Hepatocyte (in vitro differentiated cells): ENCODE data around the gene PAK2.

Experiments used
- EZH2 ChIP-seq: fragments of 200-600 bp; sonication (generic); IDR thresholded peaks from 2 replicates; pipeline ENCODE4 v1.6.1; 2016; ENCODE audit warnings: antibody characterized with exemption, mild to moderate bottlenecking, borderline replicate concordance
- TF ChIP-seq, protein P1 (sequence below): fragments of 200-600 bp; sonication (generic); IDR thresholded peaks from 2 replicates; pipeline ENCODE4 v1.5.1; 2016; ENCODE audit warnings: antibody characterized with exemption, mild to moderate bottlenecking; ENCODE audit not compliant: poor library complexity

DNA sequence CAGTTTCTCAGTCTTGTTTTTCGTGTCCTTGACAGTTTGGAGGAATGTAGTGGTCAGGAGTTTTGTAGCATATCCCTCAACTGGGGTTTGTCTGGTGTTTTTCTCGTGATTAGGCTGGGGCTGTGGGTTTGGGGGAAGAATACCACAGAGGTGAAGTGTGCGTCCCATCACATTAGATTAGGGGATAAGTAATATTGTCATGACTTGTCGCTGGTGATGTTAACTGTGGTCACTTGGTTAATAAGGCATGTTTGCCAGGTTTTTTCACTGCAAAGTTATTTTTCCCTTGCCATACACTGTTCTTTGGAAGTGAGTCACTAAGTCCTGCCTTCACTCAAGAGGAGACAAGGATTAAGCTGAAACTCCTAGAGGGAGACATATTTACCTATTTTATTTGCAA is 39.1 kb downstream of the PAK2 start:
- TF ChIP-seq, protein P1, sequence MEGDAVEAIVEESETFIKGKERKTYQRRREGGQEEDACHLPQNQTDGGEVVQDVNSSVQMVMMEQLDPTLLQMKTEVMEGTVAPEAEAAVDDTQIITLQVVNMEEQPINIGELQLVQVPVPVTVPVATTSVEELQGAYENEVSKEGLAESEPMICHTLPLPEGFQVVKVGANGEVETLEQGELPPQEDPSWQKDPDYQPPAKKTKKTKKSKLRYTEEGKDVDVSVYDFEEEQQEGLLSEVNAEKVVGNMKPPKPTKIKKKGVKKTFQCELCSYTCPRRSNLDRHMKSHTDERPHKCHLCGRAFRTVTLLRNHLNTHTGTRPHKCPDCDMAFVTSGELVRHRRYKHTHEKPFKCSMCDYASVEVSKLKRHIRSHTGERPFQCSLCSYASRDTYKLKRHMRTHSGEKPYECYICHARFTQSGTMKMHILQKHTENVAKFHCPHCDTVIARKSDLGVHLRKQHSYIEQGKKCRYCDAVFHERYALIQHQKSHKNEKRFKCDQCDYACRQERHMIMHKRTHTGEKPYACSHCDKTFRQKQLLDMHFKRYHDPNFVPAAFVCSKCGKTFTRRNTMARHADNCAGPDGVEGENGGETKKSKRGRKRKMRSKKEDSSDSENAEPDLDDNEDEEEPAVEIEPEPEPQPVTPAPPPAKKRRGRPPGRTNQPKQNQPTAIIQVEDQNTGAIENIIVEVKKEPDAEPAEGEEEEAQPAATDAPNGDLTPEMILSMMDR = no peak
- no peak for TF ChIP-seq EZH2
